HepG2 (cell line): ENCODE measurements around the gene TM9SF3. TPM values are rescaled to one million over a fixed set of nuclear protein-coding genes. Genes with fewer than 3 reads are reported as not detected.

Source experiments
- ARHGAP35 ChIP-seq: sonication (generic); formaldehyde crosslinking; IDR thresholded peaks from 2 replicates; pipeline ENCODE4 v1.9.0; 2022; ENCODE audit warnings: mild to moderate bottlenecking, inconsistent platforms, moderate library complexity, missing genetic modification reagents, borderline replicate concordance
- MAFF ChIP-seq: IDR thresholded peaks from 2 replicates; pipeline ENCODE4 v1.6.1; 2011; ENCODE audit warnings: low read depth, low read length, improper control_type of control experiment
- MED8 ChIP-seq: sonication (generic); formaldehyde crosslinking; IDR thresholded peaks from 2 replicates; pipeline ENCODE4 v1.8.1; 2023; ENCODE audit warnings: mild to moderate bottlenecking, missing genetic modification reagents; ENCODE audit not compliant: insufficient replicate concordance
- RARG ChIP-seq: sonication (generic); formaldehyde crosslinking; IDR thresholded peaks from 2 replicates; pipeline ENCODE4 v1.4.0; 2020; ENCODE audit warnings: low read depth, mild to moderate bottlenecking, missing genetic modification reagents
- RCOR2 ChIP-seq: IDR thresholded peaks from 2 replicates; pipeline ENCODE4 v1.6.1; 2016; ENCODE audit warnings: missing biosample characterization, missing genetic modification reagents
- ZBTB3 ChIP-seq: sonication (generic); formaldehyde crosslinking; IDR thresholded peaks from 2 replicates; pipeline ENCODE4 v1.4.0; 2020; ENCODE audit warnings: low read depth, mild to moderate bottlenecking, moderate library complexity, missing genetic modification reagents, borderline replicate concordance
- ZC3H4 ChIP-seq: sonication (generic); formaldehyde crosslinking; IDR thresholded peaks from 2 replicates; pipeline ENCODE4 v1.4.0; 2020; ENCODE audit warnings: missing genetic modification reagents, borderline replicate concordance
- ZNF12 ChIP-seq: sonication (generic); formaldehyde crosslinking; IDR thresholded peaks from 2 replicates; pipeline ENCODE4 v1.5.0; 2020; ENCODE audit warnings: missing genetic modification reagents
- ZNF121 ChIP-seq: sonication (generic); formaldehyde crosslinking; IDR thresholded peaks from 2 replicates; pipeline ENCODE4 v1.5.0; 2020; ENCODE audit warnings: mild to moderate bottlenecking, missing genetic modification reagents
- ZNF260 ChIP-seq: sonication (generic); formaldehyde crosslinking; IDR thresholded peaks from 2 replicates; pipeline ENCODE4 v1.4.0; 2020; ENCODE audit warnings: missing genetic modification reagents, low read depth, mild to moderate bottlenecking, borderline replicate concordance
- ZNF296 ChIP-seq: sonication (generic); formaldehyde crosslinking; conservative IDR thresholded peaks from 2 replicates; pipeline ENCODE4 v1.5.0; 2020; ENCODE audit warnings: mild to moderate bottlenecking, missing genetic modification reagents
- ZNF567 ChIP-seq: sonication (generic); formaldehyde crosslinking; IDR thresholded peaks from 2 replicates; pipeline ENCODE4 v1.8.1; 2023; ENCODE audit warnings: mild to moderate bottlenecking, missing genetic modification reagents, borderline replicate concordance
- ZNF879 ChIP-seq: sonication (generic); formaldehyde crosslinking; IDR thresholded peaks from 2 replicates; pipeline ENCODE4 v1.8.1; 2023; ENCODE audit warnings: missing genetic modification reagents
- ZSCAN31 ChIP-seq: sonication (generic); formaldehyde crosslinking; IDR thresholded peaks from 2 replicates; pipeline ENCODE4 v1.5.0; 2020; ENCODE audit warnings: low read depth, mild to moderate bottlenecking, missing genetic modification reagents
- polyA plus RNA-seq, 8 experiments: library from polyadenylated mRNA; depleted of rRNA in 3 of 8; stranded (reverse) in 7 of 8; unstranded in 1 of 8; fragments of >200 nt; fragmentation: Illumina TruSeq in 4 of 8; extraction: Trizol in 4 of 8; gene quantifications; 2 replicates each; pipeline versions ENCODE4 v1.2.1 to v1.2.3, GENCODE V29; 2011 to 2016; ENCODE audit warnings: low read depth in 4 of 8, missing spikeins in 1 of 8, mixed read lengths in 1 of 8; ENCODE audit not compliant: insufficient read depth in 1 of 8
- total RNA-seq, 5 experiments: library from RNA; depleted of rRNA; stranded (reverse); fragments of >200 nt; fragmentation: Illumina TruSeq; extraction: Trizol; gene quantifications; 2 replicates each; pipeline ENCODE4 v1.2.3, GENCODE V29; 2016; ENCODE audit warnings: low read depth in 1 of 5
- TF ChIP-seq, protein P1 (sequence below): sonication (generic); formaldehyde crosslinking; conservative IDR thresholded peaks from 2 replicates; pipeline ENCODE4 v1.4.0; 2020; ENCODE audit warnings: missing genetic modification reagents
- TF ChIP-seq, protein P2 (sequence below): sonication (generic); formaldehyde crosslinking; IDR thresholded peaks from 2 replicates; pipeline ENCODE4 v1.5.0; 2020; ENCODE audit warnings: missing genetic modification reagents
- TF ChIP-seq, protein P3 (sequence below): sonication (generic); formaldehyde crosslinking; IDR thresholded peaks from 2 replicates; pipeline ENCODE4 v1.9.0; 2022; ENCODE audit warnings: low read depth, missing genetic modification reagents
- TF ChIP-seq, protein P4 (sequence below): sonication (generic); formaldehyde crosslinking; IDR thresholded peaks from 2 replicates; pipeline ENCODE4 v1.5.0; 2020; ENCODE audit warnings: mild to moderate bottlenecking, missing genetic modification reagents
- TF ChIP-seq, protein P5 (sequence below): sonication (generic); formaldehyde crosslinking; IDR thresholded peaks from 2 replicates; pipeline ENCODE4 v1.5.1; 2020; ENCODE audit warnings: missing genetic modification reagents, mild to moderate bottlenecking, borderline replicate concordance

TM9SF3 gene
- total and polyA plus RNA-seq, 2 of the 13 experiments (the other 11 are each of a cell fraction or from before 2014, with no cell fraction given), result 43.8 to 120 TPM

DNA sequence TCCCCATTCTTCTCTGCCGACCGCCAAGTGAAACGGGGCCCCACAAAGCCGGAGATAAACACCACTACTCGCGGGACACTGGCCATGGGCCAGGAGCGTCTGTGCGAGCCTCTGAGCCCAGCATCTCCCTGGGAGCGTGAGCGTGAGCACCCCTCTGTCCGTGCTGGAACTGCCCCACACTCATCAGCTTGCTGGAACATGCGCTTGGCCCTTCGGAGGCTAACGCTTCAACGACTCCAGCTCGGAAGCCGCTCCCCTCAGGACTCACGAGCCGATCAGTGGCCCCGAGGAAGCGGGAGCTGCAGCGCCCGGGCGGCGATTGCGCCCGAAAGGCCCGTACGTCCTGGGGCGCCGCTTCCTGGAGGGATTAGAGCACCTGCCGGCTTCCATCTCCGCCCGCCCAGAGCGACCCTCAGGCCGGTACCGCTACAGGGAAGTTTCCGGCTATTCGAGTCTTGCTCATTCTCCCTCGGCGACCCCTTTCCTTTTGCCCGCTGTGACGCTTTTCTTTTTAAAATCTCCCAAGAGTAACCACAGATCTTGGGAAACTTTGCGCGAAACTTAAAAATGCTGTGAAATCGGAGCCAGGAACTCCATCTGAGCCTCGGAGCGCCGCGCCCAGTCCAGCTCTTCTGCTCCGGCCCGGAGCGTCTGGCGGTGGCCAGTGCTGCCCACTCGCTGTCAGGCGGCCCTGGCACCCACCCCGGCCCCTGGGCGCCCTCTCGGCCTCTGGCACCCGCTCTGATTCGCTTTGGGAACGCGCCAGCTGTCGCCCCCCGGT lies 74.1 kb downstream of the TM9SF3 start (continued):
- TF ChIP-seq, protein P1, sequence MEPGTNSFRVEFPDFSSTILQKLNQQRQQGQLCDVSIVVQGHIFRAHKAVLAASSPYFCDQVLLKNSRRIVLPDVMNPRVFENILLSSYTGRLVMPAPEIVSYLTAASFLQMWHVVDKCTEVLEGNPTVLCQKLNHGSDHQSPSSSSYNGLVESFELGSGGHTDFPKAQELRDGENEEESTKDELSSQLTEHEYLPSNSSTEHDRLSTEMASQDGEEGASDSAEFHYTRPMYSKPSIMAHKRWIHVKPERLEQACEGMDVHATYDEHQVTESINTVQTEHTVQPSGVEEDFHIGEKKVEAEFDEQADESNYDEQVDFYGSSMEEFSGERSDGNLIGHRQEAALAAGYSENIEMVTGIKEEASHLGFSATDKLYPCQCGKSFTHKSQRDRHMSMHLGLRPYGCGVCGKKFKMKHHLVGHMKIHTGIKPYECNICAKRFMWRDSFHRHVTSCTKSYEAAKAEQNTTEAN (CRISPR knock-in tag), result no peak
- no peak for TF ChIP-seq ZNF260 (CRISPR knock-in tag)
- no peak for TF ChIP-seq ZC3H4 (CRISPR knock-in tag)
- TF ChIP-seq, protein P2, sequence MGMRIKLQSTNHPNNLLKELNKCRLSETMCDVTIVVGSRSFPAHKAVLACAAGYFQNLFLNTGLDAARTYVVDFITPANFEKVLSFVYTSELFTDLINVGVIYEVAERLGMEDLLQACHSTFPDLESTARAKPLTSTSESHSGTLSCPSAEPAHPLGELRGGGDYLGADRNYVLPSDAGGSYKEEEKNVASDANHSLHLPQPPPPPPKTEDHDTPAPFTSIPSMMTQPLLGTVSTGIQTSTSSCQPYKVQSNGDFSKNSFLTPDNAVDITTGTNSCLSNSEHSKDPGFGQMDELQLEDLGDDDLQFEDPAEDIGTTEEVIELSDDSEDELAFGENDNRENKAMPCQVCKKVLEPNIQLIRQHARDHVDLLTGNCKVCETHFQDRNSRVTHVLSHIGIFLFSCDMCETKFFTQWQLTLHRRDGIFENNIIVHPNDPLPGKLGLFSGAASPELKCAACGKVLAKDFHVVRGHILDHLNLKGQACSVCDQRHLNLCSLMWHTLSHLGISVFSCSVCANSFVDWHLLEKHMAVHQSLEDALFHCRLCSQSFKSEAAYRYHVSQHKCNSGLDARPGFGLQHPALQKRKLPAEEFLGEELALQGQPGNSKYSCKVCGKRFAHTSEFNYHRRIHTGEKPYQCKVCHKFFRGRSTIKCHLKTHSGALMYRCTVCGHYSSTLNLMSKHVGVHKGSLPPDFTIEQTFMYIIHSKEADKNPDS (CRISPR knock-in tag), result no peak
- TF ChIP-seq MED8 (CRISPR knock-in tag), result no peak
- no peak for TF ChIP-seq MAFF
- no peak for TF ChIP-seq ZNF12 (CRISPR knock-in tag)
- no peak for TF ChIP-seq RCOR2 (CRISPR knock-in tag)
- no peak for TF ChIP-seq ZSCAN31
- no peak for TF ChIP-seq ARHGAP35 (CRISPR knock-in tag)
- no peak for TF ChIP-seq ZBTB3
- no peak for TF ChIP-seq RARG (CRISPR knock-in tag)
- TF ChIP-seq, protein P3, sequence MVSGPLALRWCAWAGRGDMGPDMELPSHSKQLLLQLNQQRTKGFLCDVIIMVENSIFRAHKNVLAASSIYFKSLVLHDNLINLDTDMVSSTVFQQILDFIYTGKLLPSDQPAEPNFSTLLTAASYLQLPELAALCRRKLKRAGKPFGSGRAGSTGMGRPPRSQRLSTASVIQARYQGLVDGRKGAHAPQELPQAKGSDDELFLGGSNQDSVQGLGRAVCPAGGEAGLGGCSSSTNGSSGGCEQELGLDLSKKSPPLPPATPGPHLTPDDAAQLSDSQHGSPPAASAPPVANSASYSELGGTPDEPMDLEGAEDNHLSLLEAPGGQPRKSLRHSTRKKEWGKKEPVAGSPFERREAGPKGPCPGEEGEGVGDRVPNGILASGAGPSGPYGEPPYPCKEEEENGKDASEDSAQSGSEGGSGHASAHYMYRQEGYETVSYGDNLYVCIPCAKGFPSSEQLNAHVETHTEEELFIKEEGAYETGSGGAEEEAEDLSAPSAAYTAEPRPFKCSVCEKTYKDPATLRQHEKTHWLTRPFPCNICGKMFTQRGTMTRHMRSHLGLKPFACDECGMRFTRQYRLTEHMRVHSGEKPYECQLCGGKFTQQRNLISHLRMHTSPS (CRISPR knock-in tag), result no peak
- no peak for TF ChIP-seq ZNF296 (CRISPR knock-in tag)
- no peak for TF ChIP-seq ZNF567 (CRISPR knock-in tag)
- TF ChIP-seq, protein P4, sequence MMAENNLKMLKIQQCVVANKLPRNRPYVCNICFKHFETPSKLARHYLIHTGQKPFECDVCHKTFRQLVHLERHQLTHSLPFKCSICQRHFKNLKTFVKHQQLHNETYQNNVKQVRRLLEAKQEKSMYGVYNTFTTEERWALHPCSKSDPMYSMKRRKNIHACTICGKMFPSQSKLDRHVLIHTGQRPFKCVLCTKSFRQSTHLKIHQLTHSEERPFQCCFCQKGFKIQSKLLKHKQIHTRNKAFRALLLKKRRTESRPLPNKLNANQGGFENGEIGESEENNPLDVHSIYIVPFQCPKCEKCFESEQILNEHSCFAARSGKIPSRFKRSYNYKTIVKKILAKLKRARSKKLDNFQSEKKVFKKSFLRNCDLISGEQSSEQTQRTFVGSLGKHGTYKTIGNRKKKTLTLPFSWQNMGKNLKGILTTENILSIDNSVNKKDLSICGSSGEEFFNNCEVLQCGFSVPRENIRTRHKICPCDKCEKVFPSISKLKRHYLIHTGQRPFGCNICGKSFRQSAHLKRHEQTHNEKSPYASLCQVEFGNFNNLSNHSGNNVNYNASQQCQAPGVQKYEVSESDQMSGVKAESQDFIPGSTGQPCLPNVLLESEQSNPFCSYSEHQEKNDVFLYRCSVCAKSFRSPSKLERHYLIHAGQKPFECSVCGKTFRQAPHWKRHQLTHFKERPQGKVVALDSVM, result no peak
- TF ChIP-seq, protein P5, sequence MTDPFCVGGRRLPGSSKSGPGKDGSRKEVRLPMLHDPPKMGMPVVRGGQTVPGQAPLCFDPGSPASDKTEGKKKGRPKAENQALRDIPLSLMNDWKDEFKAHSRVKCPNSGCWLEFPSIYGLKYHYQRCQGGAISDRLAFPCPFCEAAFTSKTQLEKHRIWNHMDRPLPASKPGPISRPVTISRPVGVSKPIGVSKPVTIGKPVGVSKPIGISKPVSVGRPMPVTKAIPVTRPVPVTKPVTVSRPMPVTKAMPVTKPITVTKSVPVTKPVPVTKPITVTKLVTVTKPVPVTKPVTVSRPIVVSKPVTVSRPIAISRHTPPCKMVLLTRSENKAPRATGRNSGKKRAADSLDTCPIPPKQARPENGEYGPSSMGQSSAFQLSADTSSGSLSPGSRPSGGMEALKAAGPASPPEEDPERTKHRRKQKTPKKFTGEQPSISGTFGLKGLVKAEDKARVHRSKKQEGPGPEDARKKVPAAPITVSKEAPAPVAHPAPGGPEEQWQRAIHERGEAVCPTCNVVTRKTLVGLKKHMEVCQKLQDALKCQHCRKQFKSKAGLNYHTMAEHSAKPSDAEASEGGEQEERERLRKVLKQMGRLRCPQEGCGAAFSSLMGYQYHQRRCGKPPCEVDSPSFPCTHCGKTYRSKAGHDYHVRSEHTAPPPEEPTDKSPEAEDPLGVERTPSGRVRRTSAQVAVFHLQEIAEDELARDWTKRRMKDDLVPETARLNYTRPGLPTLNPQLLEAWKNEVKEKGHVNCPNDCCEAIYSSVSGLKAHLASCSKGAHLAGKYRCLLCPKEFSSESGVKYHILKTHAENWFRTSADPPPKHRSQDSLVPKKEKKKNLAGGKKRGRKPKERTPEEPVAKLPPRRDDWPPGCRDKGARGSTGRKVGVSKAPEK (CRISPR knock-in tag), result no peak
- no peak for TF ChIP-seq ZNF879
- no peak for TF ChIP-seq ZNF121
